ENCODE measurements around the gene FAM83D. TPM values are rescaled to one million over a fixed set of nuclear protein-coding genes. Genes with fewer than 3 reads are reported as not detected.

FAM83D gene
- total RNA-seq, 1 experiment from 2014 or later = 48.1 TPM

GRCh38 chr20:38897267-38897666 is 28.9 kb upstream of the FAM83D start:
- Histone ChIP-seq H2BK12ac (ENCODE audit: insufficient read length, low read depth, low read length) (no peak overlapping the region), H3K27ac (ENCODE audit: insufficient read length, low read depth, low read length) (no peak overlapping the region), H3K9ac (ENCODE audit: extremely low read depth, insufficient read length, low read length) (no peak overlapping the region), H3K4me2 (ENCODE audit: insufficient read depth, insufficient read length, low read length) (no peak overlapping the region), H3K79me1 (ENCODE audit: insufficient read depth, low read depth, low read length, poor library complexity, severe bottlenecking) (no peaks in the 10 kb centered on the region), H2BK20ac (ENCODE audit: low read depth, low read length, poor library complexity, severe bottlenecking) (no peak overlapping the region), H4K91ac (ENCODE audit: insufficient read length, low read depth, low read length) (no peak overlapping the region), H3K14ac (ENCODE audit: insufficient read depth, low read length) (no peak overlapping the region), H3K4me1 (ENCODE audit: insufficient read depth, low read length) (peaks cover 3% of the 10 kb centered on the region; the same call in 1 of the 2 replicates), H4K20me1 (ENCODE audit: control insufficient read depth, insufficient read depth, insufficient read length) (no peaks in the 10 kb centered on the region), H2BK5ac (ENCODE audit: insufficient read length, low read length) (no peak overlapping the region), H4K8ac (replicated peaks; ENCODE audit: insufficient read length, low read depth, low read length) (no peak overlapping the region), H2AFZ (ENCODE audit: low read length) (no peak overlapping the region), H3K23ac (ENCODE audit: insufficient read length, low read depth, low read length) (no peak overlapping the region), H3K27me3 (ENCODE audit: insufficient read depth, low read length) (no peaks in the 10 kb centered on the region), H2BK15ac (ENCODE audit: low read depth, low read length) (no peak overlapping the region), H2AK5ac (ENCODE audit: insufficient read length, low read length) (no peak overlapping the region), H3K23me2 (ENCODE audit: insufficient read length, low read depth, low read length, poor library complexity, severe bottlenecking) (peaks cover 5% of the 10 kb centered on the region), H3K79me2 (ENCODE audit: insufficient read depth, low read length) (no peaks in the 10 kb centered on the region), H3K4ac (ENCODE audit: low read depth, low read length) (no peak overlapping the region), H3T11ph (ENCODE audit: low read length) (no peak overlapping the region), H3K18ac (ENCODE audit: insufficient read length, low read depth, low read length) (no peak overlapping the region), H4K5ac (ENCODE audit: insufficient read length, low read depth, low read length) (no peak overlapping the region), H2BK120ac (ENCODE audit: low read depth, low read length, poor library complexity, severe bottlenecking) (no peak overlapping the region), H3K56ac (ENCODE audit: insufficient read length, low read depth, low read length) (no peak overlapping the region), H3K9me3 (ENCODE audit: control insufficient read depth, low read depth, low read length) (no peaks in the 10 kb centered on the region)
- Mint-ChIP-seq H3K27me3 (ENCODE audit: low read depth) (peaks cover 1% of the 10 kb centered on the region; the same call in 1 of the 2 replicates), H3K4me3 (no peak overlapping the region), H3K27ac (no peak overlapping the region), H3K9me3 (no peaks in the 10 kb centered on the region), H3K36me3 (ENCODE audit: insufficient read depth in 1 of 3, low read depth in 3 of 3) (peaks cover 0 to 3% (median 0%) of the 10 kb centered on the region in 3 experiments; a peak in 3 of 7 replicates), H3K4me1 (peaks cover 18 to 19% of the 10 kb centered on the region in 2 experiments)
- TF ChIP-seq CTCF (conservative IDR thresholded peaks at IDR 0.05) = no peak
- DNase-seq = no peak
- no CpG with 5 or more reads among the region's 4 CpGs for WGBS (ENCODE audit: extremely low coverage, insufficient read length, low lambda C conversion rate)
